Ovary (tissue), 9 donors: ENCODE data around the gene SOHLH2. TPM values are rescaled to one million over a fixed set of nuclear protein-coding genes. Genes with fewer than 3 reads are reported as not detected.

Source experiments
- DNase-seq, 5 donors: peaks; one replicate each; pipeline ENCODE4 v3.0.0-alpha.2; 2019 to 2020
- H3K27ac ChIP-seq, 2 donors: fragments of 200-600 bp; one replicate each; pipeline versions ENCODE4 v1.5.1 to v1.8.0; 2019 to 2022
- H3K27me3 ChIP-seq: fragments of 200-600 bp; one replicate; pipeline ENCODE4 v1.8.0; 2022
- H3K36me3 ChIP-seq: fragments of 200-600 bp; sonication (generic); one replicate; pipeline ENCODE4 v1.5.1; 2019
- H3K4me1 ChIP-seq: one replicate; pipeline ENCODE4 v1.8.1; 2013; ENCODE audit warnings: mild to moderate bottlenecking, moderate library complexity; ENCODE audit not compliant: insufficient read depth
- H3K4me3 ChIP-seq: fragments of 200-600 bp; sonication (generic); one replicate; pipeline ENCODE4 v1.5.1; 2017
- H3K9me3 ChIP-seq, 2 donors: fragments of 200-600 bp in 1 of 2; sonication (generic) in 1 of 2; one replicate each; pipeline versions ENCODE4 v1.5.1 to v1.8.1; 2013 to 2019; ENCODE audit warnings: mild to moderate bottlenecking in 1 of 2, moderate library complexity in 1 of 2
- EP300 ChIP-seq: sonication (generic); formaldehyde crosslinking; IDR thresholded peaks from one replicate; pipeline ENCODE4 v1.6.1; 2017; ENCODE audit warnings: antibody characterized with exemption
- POLR2A ChIP-seq: fragments of 450-650 bp; IDR thresholded peaks from one replicate; pipeline ENCODE4 v1.6.1; 2017; ENCODE audit warnings: antibody characterized with exemption, mild to moderate bottlenecking, moderate library complexity
- WGBS, 3 donors: extraction: QIAGEN DNeasy Blood & Tissue Kit in 1 of 3; methylation state at CpG; one replicate each; pipeline versions ENCODE4 v1.1.5 to v1.1.7; 2013 to 2017; 5-methylcytosine and 5-hydroxymethylcytosine counted together
- intact Hi-C, 4 donors: fragments of 100-400 bp; cut with DNase I; formaldehyde crosslinking; loops; one replicate each; pipeline versions ENCODE4 v1.11.0 to v1.15.1; 2022 to 2023
- polyA plus RNA-seq, 2 donors: library from polyadenylated mRNA; stranded (reverse); fragments of 200-250 nt in 1 of 2; fragments of 350-450 nt in 1 of 2; fragmentation: Illumina TruSeq in 1 of 2; extraction: RNeasy Lipid Tissue Mini Kit (QIAGEN cat#74804) in 1 of 2; gene quantifications; one replicate each; pipeline ENCODE4 v1.2.3, GENCODE V29; 2013 to 2014
- total RNA-seq, 7 donors: library from RNA; depleted of rRNA in 2 of 7; stranded (reverse); fragments of >200 nt in 2 of 7; fragmentation: NEBNext Ultra II Directional in 3 of 7; extraction: Animal tissue kit (Norgen Biotek cat#: 25700) in 3 of 7; gene quantifications; one replicate each; pipeline versions ENCODE4 v1.1.0 to v1.2.4, GENCODE V29; 2016 to 2023
- TF ChIP-seq, protein P1 (sequence below), 3 donors: fragments of 450-650 bp in 2 of 3; fragments of 200-600 bp in 1 of 3; IDR thresholded peaks; one replicate each; pipeline versions ENCODE4 v1.5.1 to v1.8.0; 2016 to 2022; ENCODE audit warnings: antibody characterized with exemption in 3 of 3, mild to moderate bottlenecking in 1 of 3
- donor health status: DM: no; HTN: no; CAD: no; lungs with moderate emphysema.
- donor health status: DM: no; HTN: no; CAD: no.
- donor health status: Bipolar disorder and iron deficiency.
- donor health status: DM: yes; HTN: yes; CAD: no.
- donor health status: DM: no; HTN: no; CAD: no.
- donor health status: DM: yes; HTN: yes; CAD: no.

The SOHLH2 gene
- total and polyA plus RNA-seq, 9 donors = 0.11 to 1.0 (median 0.42) TPM; not detected in 3

DNA sequence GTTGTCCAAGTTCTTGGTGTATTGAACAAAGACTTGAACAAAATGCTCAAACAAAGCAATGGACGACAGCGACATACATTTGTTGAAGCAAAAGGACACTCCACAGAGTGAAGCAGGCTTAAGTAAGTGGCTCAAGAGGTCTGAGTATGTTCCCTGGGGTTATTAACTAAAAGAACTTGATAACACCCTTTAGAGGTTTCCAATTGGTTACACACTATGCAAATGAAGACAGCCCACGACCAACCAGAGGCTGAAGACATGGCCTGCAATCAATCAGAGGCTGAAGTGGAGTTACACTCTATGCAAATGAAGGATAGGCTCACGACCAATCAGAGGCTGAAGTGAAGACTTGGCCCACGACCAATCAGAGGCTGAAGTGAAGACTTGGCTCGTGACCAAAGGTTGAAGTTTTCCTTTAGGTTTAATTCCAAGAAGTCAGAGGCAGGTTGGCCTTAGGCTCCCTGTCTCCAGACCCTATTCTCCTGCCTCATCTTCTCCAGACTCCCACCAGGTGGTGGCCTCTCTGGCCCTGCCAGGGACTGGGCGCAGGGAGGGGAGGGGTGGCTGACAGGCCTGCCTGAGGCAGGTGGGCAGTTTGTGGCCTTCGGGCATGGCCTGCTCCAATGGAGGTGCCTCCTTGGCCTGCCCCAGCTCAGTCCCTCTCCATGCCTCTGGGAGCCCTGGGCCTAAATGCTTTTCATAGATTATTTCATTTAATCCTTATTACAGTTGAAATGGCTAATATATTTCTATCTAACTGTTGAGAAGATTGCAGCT lies 45.2 kb upstream of the SOHLH2 start:
- Histone ChIP-seq H3K4me3 (no peak overlapping the region), H3K36me3 (no peaks in the 10 kb centered on the region), H3K9me3 (no peaks in the 10 kb centered on the region), H3K27me3 (no peaks in the 10 kb centered on the region), H3K27ac (no peak overlapping the region), H3K4me1 (no peaks in the 10 kb centered on the region)
- TF ChIP-seq, protein P1, sequence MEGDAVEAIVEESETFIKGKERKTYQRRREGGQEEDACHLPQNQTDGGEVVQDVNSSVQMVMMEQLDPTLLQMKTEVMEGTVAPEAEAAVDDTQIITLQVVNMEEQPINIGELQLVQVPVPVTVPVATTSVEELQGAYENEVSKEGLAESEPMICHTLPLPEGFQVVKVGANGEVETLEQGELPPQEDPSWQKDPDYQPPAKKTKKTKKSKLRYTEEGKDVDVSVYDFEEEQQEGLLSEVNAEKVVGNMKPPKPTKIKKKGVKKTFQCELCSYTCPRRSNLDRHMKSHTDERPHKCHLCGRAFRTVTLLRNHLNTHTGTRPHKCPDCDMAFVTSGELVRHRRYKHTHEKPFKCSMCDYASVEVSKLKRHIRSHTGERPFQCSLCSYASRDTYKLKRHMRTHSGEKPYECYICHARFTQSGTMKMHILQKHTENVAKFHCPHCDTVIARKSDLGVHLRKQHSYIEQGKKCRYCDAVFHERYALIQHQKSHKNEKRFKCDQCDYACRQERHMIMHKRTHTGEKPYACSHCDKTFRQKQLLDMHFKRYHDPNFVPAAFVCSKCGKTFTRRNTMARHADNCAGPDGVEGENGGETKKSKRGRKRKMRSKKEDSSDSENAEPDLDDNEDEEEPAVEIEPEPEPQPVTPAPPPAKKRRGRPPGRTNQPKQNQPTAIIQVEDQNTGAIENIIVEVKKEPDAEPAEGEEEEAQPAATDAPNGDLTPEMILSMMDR (IDR thresholded peaks at IDR 0.05) = no peak
- TF ChIP-seq POLR2A = no peak
- DNase-seq = no peak
- intact Hi-C loops = no loop called here
- 89 to 91% (median 90%) methylated on average over 8 of the region's 8 CpGs for WGBS, 3 donors

DNA sequence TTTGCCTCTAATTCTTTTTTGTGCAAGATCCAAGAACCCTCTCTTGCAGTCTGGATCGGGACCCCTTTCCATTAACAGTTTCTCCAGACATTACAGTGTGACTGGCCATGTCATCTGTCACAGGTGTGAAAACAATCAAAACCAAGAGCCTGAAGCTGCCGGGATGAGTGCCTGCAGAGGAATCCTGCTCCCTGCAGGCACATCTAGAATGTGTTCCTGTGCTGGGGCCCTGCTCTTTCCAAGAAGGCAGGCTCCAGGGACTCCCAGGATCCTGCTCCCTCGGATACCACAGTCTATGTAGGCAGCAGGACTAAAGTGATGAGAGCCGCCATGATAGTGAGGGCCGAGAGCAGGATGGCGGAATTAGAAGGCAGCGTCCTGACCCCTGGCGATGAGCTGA lies 44.5 kb upstream of the SOHLH2 start:
- WGBS, 3 donors = 86 to 95% (median 92%) methylated on average over 8 of the region's 8 CpGs
- H3K27me3 ChIP-seq = no peaks in the 10 kb centered on the region
- no peak overlapping the region for H3K27ac ChIP-seq
- no peak overlapping the region for H3K4me3 ChIP-seq
- intact Hi-C loops = no loop called here
- H3K4me1 ChIP-seq = no peaks in the 10 kb centered on the region
- DNase-seq = no peak
- TF ChIP-seq, protein P1 (IDR thresholded peaks at IDR 0.05) = no peak
- TF ChIP-seq EP300 = no peak
- no peak for TF ChIP-seq POLR2A
- no peaks in the 10 kb centered on the region for H3K36me3 ChIP-seq
- H3K9me3 ChIP-seq = no peaks in the 10 kb centered on the region

DNA sequence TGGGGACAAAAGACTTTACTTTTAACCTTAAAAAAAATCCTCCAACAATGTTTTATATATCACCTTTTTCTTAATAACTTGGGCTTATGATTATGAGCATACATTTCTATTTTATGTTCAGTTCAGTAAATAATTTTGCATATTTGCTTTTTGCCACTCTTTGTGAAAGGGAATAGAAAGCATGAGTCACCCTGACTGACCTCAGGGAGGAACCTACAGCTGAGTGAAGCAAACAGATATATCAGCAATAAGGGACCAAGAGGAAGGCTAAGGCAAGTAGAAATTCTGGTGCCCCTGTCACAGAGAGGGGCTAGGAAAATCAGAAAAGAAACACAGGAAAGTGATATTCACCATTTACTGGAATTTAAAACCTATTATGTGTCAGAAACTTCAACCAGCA lies 37.2 kb upstream of the SOHLH2 start:
- no peaks in the 10 kb centered on the region for H3K27me3 ChIP-seq
- TF ChIP-seq POLR2A = no peak
- TF ChIP-seq, protein P1 (IDR thresholded peaks at IDR 0.05) = no peak
- no peak for TF ChIP-seq EP300
- no peaks in the 10 kb centered on the region for H3K36me3 ChIP-seq
- no peaks in the 10 kb centered on the region for H3K9me3 ChIP-seq
- intact Hi-C loops = no loop called here
- no peak overlapping the region for H3K4me3 ChIP-seq
- no peaks in the 10 kb centered on the region for H3K4me1 ChIP-seq
- no peak overlapping the region for H3K27ac ChIP-seq
- no peak for DNase-seq

DNA sequence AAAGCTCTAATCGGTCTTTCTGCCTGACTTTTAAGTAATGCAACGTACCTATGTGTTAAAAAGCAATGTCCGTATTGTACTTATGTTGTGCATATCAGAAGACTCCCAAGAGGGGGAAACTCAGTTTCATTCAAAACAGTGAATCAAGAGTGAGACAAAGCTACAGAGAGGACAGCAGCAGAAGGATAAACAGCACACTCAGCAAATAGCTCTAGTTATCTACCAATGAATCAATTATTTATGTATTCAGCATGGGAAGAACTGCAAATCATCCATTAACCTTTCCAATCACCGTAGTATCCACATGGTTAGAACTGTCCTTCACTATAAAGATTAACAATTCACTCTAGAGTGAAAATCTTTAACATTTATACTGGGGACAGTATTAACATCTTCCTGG lies 36.7 kb upstream of the SOHLH2 start:
- DNase-seq = no peak
- Histone ChIP-seq H3K4me1 (no peaks in the 10 kb centered on the region), H3K36me3 (no peaks in the 10 kb centered on the region), H3K27ac (no peak overlapping the region), H3K27me3 (no peaks in the 10 kb centered on the region), H3K9me3 (no peaks in the 10 kb centered on the region), H3K4me3 (no peak overlapping the region)
- TF ChIP-seq POLR2A (no peak), EP300 (no peak)
- TF ChIP-seq, protein P1 (IDR thresholded peaks at IDR 0.05) = no peak
- intact Hi-C loops = no loop called here
- WGBS, 3 donors = 71 to 78% (median 76%) methylated on average over 4 of the region's 4 CpGs
